IMR-90 (cell line): ENCODE data around the gene KIF25. TPM values are rescaled to one million over a fixed set of nuclear protein-coding genes. Genes with fewer than 3 reads are reported as not detected.

ENCODE experiments used
- ATAC-seq: fragments of 200-7000 bp; cut with Tn5 transposase; 2 replicates; pipeline ENCODE4 v1.9.1; 2020; ENCODE audit warnings: low read depth, mild to moderate bottlenecking, moderate library complexity
- BruUV-seq: library from RNA; stranded (reverse); fragments of 400-500 nt; replicated peaks from 2 replicates; lab custom pipeline; 2021; lab: Mats Ljungman, UMichigan
- CTCF ChIA-PET: fragments of 300-600 bp; formaldehyde crosslinking; extraction: SDS; loops from one replicate; lab custom pipeline; 2021; ENCODE audit warnings: antibody characterized with exemption; lab: Yijun Ruan, JAX
- POLR2A ChIA-PET: fragments of 300-600 bp; sonication (Branson Sonifier 250); formaldehyde crosslinking; loops from one replicate; lab custom pipeline; 2022; ENCODE audit warnings: antibody characterized with exemption; ENCODE audit not compliant: unreplicated experiment; lab: Charles Lee
- DNase-seq: peaks from one replicate; pipeline ENCODE4 v3.0.0; 2013
- H2AFZ ChIP-seq: replicated peaks from 2 replicates; pipeline ENCODE3; 2013; ENCODE audit warnings: low read length, mild to moderate bottlenecking; ENCODE audit not compliant: poor library complexity
- H2AK5ac ChIP-seq: 2 replicates; pipeline ENCODE4 v1.6.1; 2013; ENCODE audit warnings: low read depth, low read length, inconsistent platforms
- H2AK9ac ChIP-seq: replicated peaks from 2 replicates; pipeline ENCODE3; 2013; ENCODE audit warnings: mild to moderate bottlenecking, low read depth, low read length, moderate library complexity; ENCODE audit not compliant: poor library complexity
- H2BK120ac ChIP-seq: 2 replicates; pipeline ENCODE4 v1.6.1; 2013; ENCODE audit warnings: low read depth, low read length, inconsistent platforms
- H2BK15ac ChIP-seq: 3 replicates; pipeline ENCODE4 v1.6.1; 2013; ENCODE audit warnings: low read depth, low read length, inconsistent platforms
- H2BK20ac ChIP-seq: 2 replicates; pipeline ENCODE4 v1.6.1; 2013; ENCODE audit warnings: low read depth, mild to moderate bottlenecking, inconsistent platforms, low read length, moderate library complexity
- H2BK5ac ChIP-seq: 2 replicates; pipeline ENCODE4 v1.6.1; 2013; ENCODE audit warnings: mild to moderate bottlenecking, low read depth, low read length, inconsistent platforms; ENCODE audit not compliant: poor library complexity, severe bottlenecking
- H3K14ac ChIP-seq: replicated peaks from 2 replicates; pipeline ENCODE4 v1.6.1; 2013; ENCODE audit warnings: low read depth, low read length, inconsistent platforms
- H3K18ac ChIP-seq: 2 replicates; pipeline ENCODE4 v1.6.1; 2013; ENCODE audit warnings: low read depth, low read length, control low read depth
- H3K23ac ChIP-seq: 2 replicates; pipeline ENCODE4 v1.6.1; 2013; ENCODE audit warnings: low read depth, low read length, inconsistent platforms
- H3K27ac ChIP-seq: 2 replicates; pipeline ENCODE4 v1.5.1; 2013; ENCODE audit warnings: mild to moderate bottlenecking, control low read depth, low read length; ENCODE audit not compliant: insufficient read depth
- H3K27me3 ChIP-seq: 2 replicates; pipeline ENCODE4 v1.6.1; 2013; ENCODE audit warnings: low read length; ENCODE audit not compliant: control insufficient read depth, insufficient read depth
- H3K36me3 ChIP-seq: 2 replicates; pipeline ENCODE4 v1.6.1; 2013; ENCODE audit warnings: low read length, mixed read lengths; ENCODE audit not compliant: control insufficient read depth, insufficient read depth
- H3K4ac ChIP-seq: 2 replicates; pipeline ENCODE4 v1.6.1; 2013; ENCODE audit warnings: low read depth, low read length, inconsistent platforms
- H3K4me1 ChIP-seq: 2 replicates; pipeline ENCODE4 v1.6.1; 2013; ENCODE audit warnings: low read length, mixed read lengths; ENCODE audit not compliant: control insufficient read depth, insufficient read depth
- H3K4me2 ChIP-seq: 2 replicates; pipeline ENCODE4 v1.6.1; 2013; ENCODE audit warnings: low read depth, mild to moderate bottlenecking, control low read depth, low read length, moderate library complexity
- H3K4me3 ChIP-seq: 2 replicates; pipeline ENCODE4 v1.5.1; 2013; ENCODE audit warnings: low read depth, mild to moderate bottlenecking, control low read depth, low read length, moderate library complexity; ENCODE audit not compliant: insufficient read depth
- H3K56ac ChIP-seq: 2 replicates; pipeline ENCODE4 v1.6.1; 2013; ENCODE audit warnings: low read length, inconsistent platforms; ENCODE audit not compliant: insufficient read depth; ENCODE audit errors: extremely low read depth
- H3K79me1 ChIP-seq, 2 experiments: 2 replicates each; pipeline ENCODE4 v1.6.1; 2013; ENCODE audit warnings: low read length in 2 of 2, inconsistent platforms in 1 of 2, low read depth in 1 of 2
- H3K9ac ChIP-seq: 2 replicates; pipeline ENCODE4 v1.6.1; 2013; ENCODE audit warnings: low read depth, low read length, control low read depth
- H3K9me1 ChIP-seq: 2 replicates; pipeline ENCODE4 v1.6.1; 2013; ENCODE audit warnings: low read length, inconsistent platforms; ENCODE audit not compliant: insufficient read depth
- H3K9me3 ChIP-seq: 2 replicates; pipeline ENCODE4 v1.6.1; 2013; ENCODE audit warnings: low read length; ENCODE audit not compliant: control insufficient read depth, insufficient read depth
- H4K20me1 ChIP-seq: 2 replicates; pipeline ENCODE4 v1.6.1; 2013; ENCODE audit warnings: low read length, inconsistent platforms; ENCODE audit not compliant: insufficient read depth
- H4K5ac ChIP-seq: 2 replicates; pipeline ENCODE4 v1.6.1; 2013; ENCODE audit warnings: mild to moderate bottlenecking, low read depth, low read length, control low read depth
- H4K8ac ChIP-seq, 2 experiments: 2 replicates each; pipeline ENCODE4 v1.6.1; 2013; ENCODE audit warnings: low read depth in 2 of 2, low read length in 2 of 2, control low read depth in 1 of 2, inconsistent platforms in 1 of 2
- H4K91ac ChIP-seq: 2 replicates; pipeline ENCODE4 v1.6.1; 2013; ENCODE audit warnings: low read depth, low read length, inconsistent platforms; ENCODE audit not compliant: insufficient read depth
- BHLHE40 ChIP-seq: fragments of 150-350 bp; IDR thresholded peaks from 2 replicates; pipeline ENCODE4 v1.6.1; 2016; ENCODE audit warnings: mild to moderate bottlenecking, low read depth, low read length
- WGBS, 2 experiments: methylation state at CpG; one replicate each; pipeline versions ENCODE4 v1.1.5 to v1.1.7; 2013; ENCODE audit warnings: missing lambda C conversion rate in 2 of 2; ENCODE audit not compliant: insufficient read length in 1 of 2; ENCODE audit errors: extremely low coverage in 2 of 2; 5-methylcytosine and 5-hydroxymethylcytosine counted together
- dilution Hi-C: fragments of 300-500 bp; cut with HindIII; formaldehyde crosslinking; loops from one replicate; pipeline ENCODE4 v1.14.3; 2018; ENCODE audit warnings: low sequenced_read_pairs; ENCODE audit not compliant: unreplicated experiment
- in situ Hi-C: fragments of 300-500 bp; cut with MboI; formaldehyde crosslinking; loops from 3 replicates; pipeline ENCODE4 v1.14.3; 2019; ENCODE audit warnings: low sequenced_read_pairs, inconsistent platforms, mixed read lengths
- intact Hi-C: fragments of 100-400 bp; cut with micrococcal nuclease; formaldehyde crosslinking; loops from 2 replicates; pipeline ENCODE4 v1.10.0; 2022
- polyA plus RNA-seq, 3 experiments: library from polyadenylated mRNA; depleted of rRNA; stranded (reverse); fragments of >200 nt; gene quantifications; 2 replicates each; pipeline ENCODE4 v1.2.3, GENCODE V29; 2012; ENCODE audit warnings: low replicate concordance in 1 of 3
- total RNA-seq: library from RNA; depleted of rRNA; stranded (reverse); fragments of >200 nt; gene quantifications from 2 replicates; pipeline ENCODE4 v1.2.3, GENCODE V29; 2012

The KIF25 gene
- total and polyA plus RNA-seq, 2 of the 4 experiments (the other 2 are of a cell fraction) = not detected

DNA sequence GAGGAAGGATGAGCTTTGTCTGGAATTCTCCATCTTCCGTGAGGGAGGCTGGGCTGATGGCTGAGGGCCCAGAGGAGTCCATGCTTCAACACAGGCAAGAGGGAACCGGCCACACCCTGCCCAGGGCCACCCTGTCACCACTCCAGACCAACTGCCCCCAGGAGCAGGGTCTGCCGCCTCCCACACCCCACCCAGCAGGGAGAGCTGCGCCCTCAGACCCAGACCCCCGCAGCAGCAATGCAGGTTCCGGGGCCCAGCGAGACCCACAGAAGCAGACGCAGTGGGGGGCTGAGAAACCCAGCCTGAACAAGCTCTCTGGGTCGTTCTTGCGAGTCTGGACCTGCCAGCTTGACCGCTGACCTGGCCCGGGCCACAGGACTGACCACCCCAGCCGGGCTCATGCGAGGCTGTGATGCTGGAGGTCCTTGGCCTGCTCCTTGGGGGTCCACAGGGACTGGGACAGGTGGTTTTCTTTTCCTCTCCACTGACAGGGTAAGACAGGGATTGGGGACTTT lies 56.5 kb downstream of the KIF25 start:
- Histone ChIP-seq H3K79me1 (no peaks in the 10 kb centered on the region), H4K5ac (no peak overlapping the region), H2AFZ (no peak overlapping the region), H3K9me1 (no peaks in the 10 kb centered on the region), H3K9me3 (no peaks in the 10 kb centered on the region), H3K56ac (no peak overlapping the region), H3K14ac (no peak overlapping the region), H4K8ac (no peak overlapping the region), H3K9ac (no peak overlapping the region), H3K4me2 (no peak overlapping the region), H3K4ac (no peak overlapping the region), H3K4me3 (no peak overlapping the region), H2BK120ac (no peak overlapping the region), H3K36me3 (no peaks in the 10 kb centered on the region), H4K20me1 (no peaks in the 10 kb centered on the region), H2AK5ac (no peak overlapping the region), H3K27ac (no peak overlapping the region), H3K4me1 (peaks cover 2% of the 10 kb centered on the region; the same call in 1 of the 2 replicates), H3K27me3 (no peaks in the 10 kb centered on the region; the same call in 1 of the 2 replicates), H2BK20ac (no peak overlapping the region), H2BK15ac (no peak overlapping the region), H2AK9ac (no peak overlapping the region), H3K18ac (no peak overlapping the region), H2BK5ac (no peak overlapping the region), H4K91ac (no peak overlapping the region), H3K23ac (no peak overlapping the region)
- in situ Hi-C loops (no loop called here), intact Hi-C loops (loop anchor here (5.0 kb wide), 1 partner anchor 147 kb away; no protein-coding TSS in a partner anchor), dilution Hi-C loops (no loop called here)
- ATAC-seq (no peak), DNase-seq (no peak)
- 90% methylated on average over 4 of the region's 14 CpGs; no CpG with 5 or more reads in 1 of the 2 experiments for WGBS, 2 experiments
- CTCF ChIA-PET = no interaction called here
- POLR2A ChIA-PET = no interaction called here
- TF ChIP-seq BHLHE40 = no peak
- no TSS peak for BruUV-seq
